Sigmoid colon (tissue), 3 donors: ENCODE results near the gene CYB5R4.

ENCODE experiments used
- CTCF ChIP-seq, 4 experiments: fragments of 450-650 bp in 3 of 4; fragments of 200-600 bp in 1 of 4; IDR thresholded peaks; one replicate each; pipeline ENCODE4 v1.5.1; 2016 to 2019; ENCODE audit warnings: antibody characterized with exemption in 4 of 4, mild to moderate bottlenecking in 3 of 4, moderate library complexity in 2 of 4
- POLR2A ChIP-seq, 2 donors: fragments of 450-650 bp; IDR thresholded peaks; one replicate each; pipeline ENCODE4 v1.6.1; 2016; ENCODE audit warnings: antibody characterized with exemption in 2 of 2, mild to moderate bottlenecking in 2 of 2, moderate library complexity in 2 of 2

- TF ChIP-seq CTCF (IDR thresholded peaks at IDR 0.05) (no peak), POLR2A (IDR thresholded peaks at IDR 0.05) (no peak)
These were observed 11.2 kb downstream of the CYB5R4 start for GRCh38 chr6:83870649-83871048.
